ENCODE measurements around the gene CDH5. TPM values are rescaled to one million over a fixed set of nuclear protein-coding genes. Genes with fewer than 3 reads are reported as not detected.

Gene CDH5
- total RNA-seq, 1 experiment from 2014 or later, result 0.28 TPM

DNA sequence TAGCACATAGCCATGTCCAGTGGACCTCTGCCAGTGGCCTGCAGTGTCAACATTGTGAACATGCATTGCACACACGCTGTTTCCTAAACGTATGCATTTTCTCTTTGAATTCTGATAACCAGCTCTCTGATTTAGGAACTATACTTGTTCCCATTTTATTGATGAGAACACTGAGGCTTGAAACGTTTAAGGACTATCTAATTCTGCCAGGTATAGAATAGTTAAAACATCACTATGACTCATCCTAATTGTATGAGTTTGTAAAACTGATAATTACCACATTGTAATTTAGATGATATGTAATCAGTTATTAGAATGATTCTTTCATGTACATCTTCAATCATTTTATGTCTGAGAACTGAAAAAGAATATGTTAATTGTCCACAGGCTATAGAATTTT lies 63.7 kb downstream of the CDH5 start:
- CTCF ChIA-PET, result interaction anchor here (3.7 kb wide), 1 partner anchor 24 kb away, joined by 12 read pairs; no protein-coding TSS in a partner anchor
- Mint-ChIP-seq H3K4me3 (no peak overlapping the region), H3K4me1 (peaks cover 26% of the 10 kb centered on the region), H3K36me3 (no peaks in the 10 kb centered on the region), H3K9me3 (no peaks in the 10 kb centered on the region), H3K27ac (no peak overlapping the region), H3K27me3 (ENCODE audit: low read depth) (peaks cover 66% of the 10 kb centered on the region)
- POLR2A ChIA-PET, result no interaction called here
- DNase-seq (ENCODE audit: low spot score), result no peak
- TF ChIP-seq TCF7 (CRISPR knock-in tag; IDR thresholded peaks at IDR 0.05; ENCODE audit: low read depth) (no peak), ELF4 (CRISPR knock-in tag; IDR thresholded peaks at IDR 0.05; ENCODE audit: low read depth) (no peak), ZNF263 (CRISPR knock-in tag; IDR thresholded peaks at IDR 0.05; ENCODE audit: low read depth) (no peak), ZNF671 (CRISPR knock-in tag; IDR thresholded peaks at IDR 0.05) (no peak), CREM (CRISPR knock-in tag; IDR thresholded peaks at IDR 0.05) (no peak), ZBTB21 (CRISPR knock-in tag; IDR thresholded peaks at IDR 0.05; ENCODE audit: borderline replicate concordance) (no peak), OVOL2 (CRISPR knock-in tag; IDR thresholded peaks at IDR 0.05; ENCODE audit: borderline replicate concordance) (no peak), SMAD3 (CRISPR knock-in tag; IDR thresholded peaks at IDR 0.05; ENCODE audit: borderline replicate concordance) (no peak), KAT7 (CRISPR knock-in tag; IDR thresholded peaks at IDR 0.05; ENCODE audit: borderline replicate concordance) (no peak)
- TF ChIP-seq, protein P1, sequence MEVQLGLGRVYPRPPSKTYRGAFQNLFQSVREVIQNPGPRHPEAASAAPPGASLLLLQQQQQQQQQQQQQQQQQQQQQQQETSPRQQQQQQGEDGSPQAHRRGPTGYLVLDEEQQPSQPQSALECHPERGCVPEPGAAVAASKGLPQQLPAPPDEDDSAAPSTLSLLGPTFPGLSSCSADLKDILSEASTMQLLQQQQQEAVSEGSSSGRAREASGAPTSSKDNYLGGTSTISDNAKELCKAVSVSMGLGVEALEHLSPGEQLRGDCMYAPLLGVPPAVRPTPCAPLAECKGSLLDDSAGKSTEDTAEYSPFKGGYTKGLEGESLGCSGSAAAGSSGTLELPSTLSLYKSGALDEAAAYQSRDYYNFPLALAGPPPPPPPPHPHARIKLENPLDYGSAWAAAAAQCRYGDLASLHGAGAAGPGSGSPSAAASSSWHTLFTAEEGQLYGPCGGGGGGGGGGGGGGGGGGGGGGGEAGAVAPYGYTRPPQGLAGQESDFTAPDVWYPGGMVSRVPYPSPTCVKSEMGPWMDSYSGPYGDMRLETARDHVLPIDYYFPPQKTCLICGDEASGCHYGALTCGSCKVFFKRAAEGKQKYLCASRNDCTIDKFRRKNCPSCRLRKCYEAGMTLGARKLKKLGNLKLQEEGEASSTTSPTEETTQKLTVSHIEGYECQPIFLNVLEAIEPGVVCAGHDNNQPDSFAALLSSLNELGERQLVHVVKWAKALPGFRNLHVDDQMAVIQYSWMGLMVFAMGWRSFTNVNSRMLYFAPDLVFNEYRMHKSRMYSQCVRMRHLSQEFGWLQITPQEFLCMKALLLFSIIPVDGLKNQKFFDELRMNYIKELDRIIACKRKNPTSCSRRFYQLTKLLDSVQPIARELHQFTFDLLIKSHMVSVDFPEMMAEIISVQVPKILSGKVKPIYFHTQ (CRISPR knock-in tag; IDR thresholded peaks at IDR 0.05), result no peak
- TF ChIP-seq, protein P2, sequence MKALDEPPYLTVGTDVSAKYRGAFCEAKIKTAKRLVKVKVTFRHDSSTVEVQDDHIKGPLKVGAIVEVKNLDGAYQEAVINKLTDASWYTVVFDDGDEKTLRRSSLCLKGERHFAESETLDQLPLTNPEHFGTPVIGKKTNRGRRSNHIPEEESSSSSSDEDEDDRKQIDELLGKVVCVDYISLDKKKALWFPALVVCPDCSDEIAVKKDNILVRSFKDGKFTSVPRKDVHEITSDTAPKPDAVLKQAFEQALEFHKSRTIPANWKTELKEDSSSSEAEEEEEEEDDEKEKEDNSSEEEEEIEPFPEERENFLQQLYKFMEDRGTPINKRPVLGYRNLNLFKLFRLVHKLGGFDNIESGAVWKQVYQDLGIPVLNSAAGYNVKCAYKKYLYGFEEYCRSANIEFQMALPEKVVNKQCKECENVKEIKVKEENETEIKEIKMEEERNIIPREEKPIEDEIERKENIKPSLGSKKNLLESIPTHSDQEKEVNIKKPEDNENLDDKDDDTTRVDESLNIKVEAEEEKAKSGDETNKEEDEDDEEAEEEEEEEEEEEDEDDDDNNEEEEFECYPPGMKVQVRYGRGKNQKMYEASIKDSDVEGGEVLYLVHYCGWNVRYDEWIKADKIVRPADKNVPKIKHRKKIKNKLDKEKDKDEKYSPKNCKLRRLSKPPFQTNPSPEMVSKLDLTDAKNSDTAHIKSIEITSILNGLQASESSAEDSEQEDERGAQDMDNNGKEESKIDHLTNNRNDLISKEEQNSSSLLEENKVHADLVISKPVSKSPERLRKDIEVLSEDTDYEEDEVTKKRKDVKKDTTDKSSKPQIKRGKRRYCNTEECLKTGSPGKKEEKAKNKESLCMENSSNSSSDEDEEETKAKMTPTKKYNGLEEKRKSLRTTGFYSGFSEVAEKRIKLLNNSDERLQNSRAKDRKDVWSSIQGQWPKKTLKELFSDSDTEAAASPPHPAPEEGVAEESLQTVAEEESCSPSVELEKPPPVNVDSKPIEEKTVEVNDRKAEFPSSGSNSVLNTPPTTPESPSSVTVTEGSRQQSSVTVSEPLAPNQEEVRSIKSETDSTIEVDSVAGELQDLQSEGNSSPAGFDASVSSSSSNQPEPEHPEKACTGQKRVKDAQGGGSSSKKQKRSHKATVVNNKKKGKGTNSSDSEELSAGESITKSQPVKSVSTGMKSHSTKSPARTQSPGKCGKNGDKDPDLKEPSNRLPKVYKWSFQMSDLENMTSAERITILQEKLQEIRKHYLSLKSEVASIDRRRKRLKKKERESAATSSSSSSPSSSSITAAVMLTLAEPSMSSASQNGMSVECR (CRISPR knock-in tag; IDR thresholded peaks at IDR 0.05; ENCODE audit: borderline replicate concordance), result no peak
- TF ChIP-seq, protein P3, sequence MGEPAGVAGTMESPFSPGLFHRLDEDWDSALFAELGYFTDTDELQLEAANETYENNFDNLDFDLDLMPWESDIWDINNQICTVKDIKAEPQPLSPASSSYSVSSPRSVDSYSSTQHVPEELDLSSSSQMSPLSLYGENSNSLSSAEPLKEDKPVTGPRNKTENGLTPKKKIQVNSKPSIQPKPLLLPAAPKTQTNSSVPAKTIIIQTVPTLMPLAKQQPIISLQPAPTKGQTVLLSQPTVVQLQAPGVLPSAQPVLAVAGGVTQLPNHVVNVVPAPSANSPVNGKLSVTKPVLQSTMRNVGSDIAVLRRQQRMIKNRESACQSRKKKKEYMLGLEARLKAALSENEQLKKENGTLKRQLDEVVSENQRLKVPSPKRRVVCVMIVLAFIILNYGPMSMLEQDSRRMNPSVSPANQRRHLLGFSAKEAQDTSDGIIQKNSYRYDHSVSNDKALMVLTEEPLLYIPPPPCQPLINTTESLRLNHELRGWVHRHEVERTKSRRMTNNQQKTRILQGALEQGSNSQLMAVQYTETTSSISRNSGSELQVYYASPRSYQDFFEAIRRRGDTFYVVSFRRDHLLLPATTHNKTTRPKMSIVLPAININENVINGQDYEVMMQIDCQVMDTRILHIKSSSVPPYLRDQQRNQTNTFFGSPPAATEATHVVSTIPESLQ (CRISPR knock-in tag; IDR thresholded peaks at IDR 0.05), result no peak
- ATAC-seq, result no peak

DNA sequence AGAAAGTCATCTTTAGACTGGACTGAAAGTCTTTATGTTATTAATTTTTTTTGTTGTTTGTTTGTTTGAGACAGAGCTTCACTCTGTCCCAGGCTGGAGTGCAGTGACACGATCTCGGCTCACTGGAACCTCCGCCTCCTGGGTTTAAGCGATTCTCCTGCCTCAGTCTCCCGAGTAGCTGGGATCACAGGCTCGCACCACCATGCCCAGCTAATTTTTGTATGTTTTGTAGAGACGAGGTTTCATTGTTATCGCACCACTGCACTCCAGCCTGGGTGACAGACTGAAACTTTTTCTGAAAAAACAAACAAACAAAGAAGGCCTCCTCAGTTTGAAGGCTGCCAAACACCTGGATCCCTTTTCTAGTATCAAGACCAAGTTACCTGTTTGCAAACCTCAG lies 65.3 kb downstream of the CDH5 start:
- Mint-ChIP-seq H3K27ac (no peak overlapping the region), H3K4me1 (peaks cover 33% of the 10 kb centered on the region), H3K36me3 (no peaks in the 10 kb centered on the region), H3K9me3 (no peaks in the 10 kb centered on the region), H3K4me3 (no peak overlapping the region), H3K27me3 (ENCODE audit: low read depth) (peaks cover 51% of the 10 kb centered on the region)
- DNase-seq (ENCODE audit: low spot score) (no peak), ATAC-seq (no peak)
- no peak for TF ChIP-seq TEAD4 (CRISPR knock-in tag; IDR thresholded peaks at IDR 0.05)
- TF ChIP-seq GABPB1 (CRISPR knock-in tag; IDR thresholded peaks at IDR 0.05), result no peak
- TF ChIP-seq, protein P4, sequence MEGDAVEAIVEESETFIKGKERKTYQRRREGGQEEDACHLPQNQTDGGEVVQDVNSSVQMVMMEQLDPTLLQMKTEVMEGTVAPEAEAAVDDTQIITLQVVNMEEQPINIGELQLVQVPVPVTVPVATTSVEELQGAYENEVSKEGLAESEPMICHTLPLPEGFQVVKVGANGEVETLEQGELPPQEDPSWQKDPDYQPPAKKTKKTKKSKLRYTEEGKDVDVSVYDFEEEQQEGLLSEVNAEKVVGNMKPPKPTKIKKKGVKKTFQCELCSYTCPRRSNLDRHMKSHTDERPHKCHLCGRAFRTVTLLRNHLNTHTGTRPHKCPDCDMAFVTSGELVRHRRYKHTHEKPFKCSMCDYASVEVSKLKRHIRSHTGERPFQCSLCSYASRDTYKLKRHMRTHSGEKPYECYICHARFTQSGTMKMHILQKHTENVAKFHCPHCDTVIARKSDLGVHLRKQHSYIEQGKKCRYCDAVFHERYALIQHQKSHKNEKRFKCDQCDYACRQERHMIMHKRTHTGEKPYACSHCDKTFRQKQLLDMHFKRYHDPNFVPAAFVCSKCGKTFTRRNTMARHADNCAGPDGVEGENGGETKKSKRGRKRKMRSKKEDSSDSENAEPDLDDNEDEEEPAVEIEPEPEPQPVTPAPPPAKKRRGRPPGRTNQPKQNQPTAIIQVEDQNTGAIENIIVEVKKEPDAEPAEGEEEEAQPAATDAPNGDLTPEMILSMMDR (IDR thresholded peaks at IDR 0.05), result no peak
- TF ChIP-seq, protein P5, sequence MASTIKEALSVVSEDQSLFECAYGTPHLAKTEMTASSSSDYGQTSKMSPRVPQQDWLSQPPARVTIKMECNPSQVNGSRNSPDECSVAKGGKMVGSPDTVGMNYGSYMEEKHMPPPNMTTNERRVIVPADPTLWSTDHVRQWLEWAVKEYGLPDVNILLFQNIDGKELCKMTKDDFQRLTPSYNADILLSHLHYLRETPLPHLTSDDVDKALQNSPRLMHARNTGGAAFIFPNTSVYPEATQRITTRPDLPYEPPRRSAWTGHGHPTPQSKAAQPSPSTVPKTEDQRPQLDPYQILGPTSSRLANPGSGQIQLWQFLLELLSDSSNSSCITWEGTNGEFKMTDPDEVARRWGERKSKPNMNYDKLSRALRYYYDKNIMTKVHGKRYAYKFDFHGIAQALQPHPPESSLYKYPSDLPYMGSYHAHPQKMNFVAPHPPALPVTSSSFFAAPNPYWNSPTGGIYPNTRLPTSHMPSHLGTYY (CRISPR knock-in tag; IDR thresholded peaks at IDR 0.05), result no peak
- TF ChIP-seq ZNF416 (CRISPR knock-in tag; IDR thresholded peaks at IDR 0.05), result no peak
- TF ChIP-seq JAZF1 (CRISPR knock-in tag; IDR thresholded peaks at IDR 0.05), result no peak
- TF ChIP-seq ZBTB21 (CRISPR knock-in tag; IDR thresholded peaks at IDR 0.05; ENCODE audit: borderline replicate concordance), result no peak
- no peak for TF ChIP-seq FOXP1 (CRISPR knock-in tag; IDR thresholded peaks at IDR 0.05; ENCODE audit: borderline replicate concordance)
- no peak for TF ChIP-seq TP53 (CRISPR knock-in tag; IDR thresholded peaks at IDR 0.05)
- no peak for TF ChIP-seq JUN (CRISPR knock-in tag; IDR thresholded peaks at IDR 0.05)
- POLR2A ChIA-PET, result no interaction called here
- CTCF ChIA-PET, result interaction anchor here (2.4 kb wide), 1 partner anchor 25 kb away, joined by 8 read pairs; no protein-coding TSS in a partner anchor

Data from WTC11 (cell line).